ENCODE data around the gene CYP2F1.

CYP2F1 gene, protein sequence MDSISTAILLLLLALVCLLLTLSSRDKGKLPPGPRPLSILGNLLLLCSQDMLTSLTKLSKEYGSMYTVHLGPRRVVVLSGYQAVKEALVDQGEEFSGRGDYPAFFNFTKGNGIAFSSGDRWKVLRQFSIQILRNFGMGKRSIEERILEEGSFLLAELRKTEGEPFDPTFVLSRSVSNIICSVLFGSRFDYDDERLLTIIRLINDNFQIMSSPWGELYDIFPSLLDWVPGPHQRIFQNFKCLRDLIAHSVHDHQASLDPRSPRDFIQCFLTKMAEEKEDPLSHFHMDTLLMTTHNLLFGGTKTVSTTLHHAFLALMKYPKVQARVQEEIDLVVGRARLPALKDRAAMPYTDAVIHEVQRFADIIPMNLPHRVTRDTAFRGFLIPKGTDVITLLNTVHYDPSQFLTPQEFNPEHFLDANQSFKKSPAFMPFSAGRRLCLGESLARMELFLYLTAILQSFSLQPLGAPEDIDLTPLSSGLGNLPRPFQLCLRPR

DNA sequence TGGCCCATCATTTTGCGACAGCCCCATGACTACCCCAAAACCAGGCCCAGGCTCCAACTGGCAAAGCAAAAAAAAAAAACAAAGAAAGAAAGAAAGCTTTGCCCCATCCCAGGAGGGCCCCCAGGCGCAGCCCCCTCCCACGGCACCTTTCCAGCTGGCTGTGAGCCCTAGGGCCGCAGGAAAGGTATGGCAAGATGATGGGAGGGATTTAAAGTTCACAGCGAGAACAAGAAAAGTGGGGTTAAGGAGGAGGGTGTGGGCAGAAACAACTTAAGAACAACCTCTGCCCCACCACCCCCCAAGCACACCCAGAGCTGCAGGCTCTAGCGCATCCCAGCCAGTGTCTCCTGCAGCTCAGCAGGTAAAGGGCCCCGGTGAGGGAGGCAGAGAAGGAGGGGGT is at the start of gene CYP2F1:
Gene CYP2F1, plus strand, starts transcription at position 301 of the 400 bp plus-strand sequence. CDS start 1,757 bp downstream, outside the sequence.
- TF ChIP-seq, protein P1, sequence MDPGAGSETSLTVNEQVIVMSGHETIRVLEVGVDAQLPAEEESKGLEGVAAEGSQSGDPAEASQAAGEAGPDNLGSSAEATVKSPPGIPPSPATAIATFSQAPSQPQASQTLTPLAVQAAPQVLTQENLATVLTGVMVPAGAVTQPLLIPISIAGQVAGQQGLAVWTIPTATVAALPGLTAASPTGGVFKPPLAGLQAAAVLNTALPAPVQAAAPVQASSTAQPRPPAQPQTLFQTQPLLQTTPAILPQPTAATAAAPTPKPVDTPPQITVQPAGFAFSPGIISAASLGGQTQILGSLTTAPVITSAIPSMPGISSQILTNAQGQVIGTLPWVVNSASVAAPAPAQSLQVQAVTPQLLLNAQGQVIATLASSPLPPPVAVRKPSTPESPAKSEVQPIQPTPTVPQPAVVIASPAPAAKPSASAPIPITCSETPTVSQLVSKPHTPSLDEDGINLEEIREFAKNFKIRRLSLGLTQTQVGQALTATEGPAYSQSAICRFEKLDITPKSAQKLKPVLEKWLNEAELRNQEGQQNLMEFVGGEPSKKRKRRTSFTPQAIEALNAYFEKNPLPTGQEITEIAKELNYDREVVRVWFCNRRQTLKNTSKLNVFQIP (CRISPR knock-in tag; IDR thresholded peaks at IDR 0.05; ENCODE audit: borderline replicate concordance, low read depth) = no peak
- TF ChIP-seq ZNF70 (CRISPR knock-in tag; IDR thresholded peaks at IDR 0.05) (no peak), BACH2 (CRISPR knock-in tag; IDR thresholded peaks at IDR 0.05; ENCODE audit: borderline replicate concordance) (no peak), TCF4 (CRISPR knock-in tag; IDR thresholded peaks at IDR 0.05; ENCODE audit: borderline replicate concordance) (no peak), SNAI2 (CRISPR knock-in tag; IDR thresholded peaks at IDR 0.05) (no peak), RARB (CRISPR knock-in tag; IDR thresholded peaks at IDR 0.05) (no peak), ZFP3 (CRISPR knock-in tag; IDR thresholded peaks at IDR 0.05) (no peak), ESRRG (CRISPR knock-in tag; IDR thresholded peaks at IDR 0.05) (no peak), ZNF8 (CRISPR knock-in tag; IDR thresholded peaks at IDR 0.05) (no peak), ZC3H10 (CRISPR knock-in tag; IDR thresholded peaks at IDR 0.05) (no peak), ZNF565 (CRISPR knock-in tag; conservative IDR thresholded peaks at IDR 0.05; ENCODE audit: low read depth) (no peak), ARNTL (CRISPR knock-in tag; IDR thresholded peaks at IDR 0.05; ENCODE audit: borderline replicate concordance, low read depth) (no peak), GLIS3 (CRISPR knock-in tag; IDR thresholded peaks at IDR 0.05) (no peak)
- ATAC-seq = no peak

DNA sequence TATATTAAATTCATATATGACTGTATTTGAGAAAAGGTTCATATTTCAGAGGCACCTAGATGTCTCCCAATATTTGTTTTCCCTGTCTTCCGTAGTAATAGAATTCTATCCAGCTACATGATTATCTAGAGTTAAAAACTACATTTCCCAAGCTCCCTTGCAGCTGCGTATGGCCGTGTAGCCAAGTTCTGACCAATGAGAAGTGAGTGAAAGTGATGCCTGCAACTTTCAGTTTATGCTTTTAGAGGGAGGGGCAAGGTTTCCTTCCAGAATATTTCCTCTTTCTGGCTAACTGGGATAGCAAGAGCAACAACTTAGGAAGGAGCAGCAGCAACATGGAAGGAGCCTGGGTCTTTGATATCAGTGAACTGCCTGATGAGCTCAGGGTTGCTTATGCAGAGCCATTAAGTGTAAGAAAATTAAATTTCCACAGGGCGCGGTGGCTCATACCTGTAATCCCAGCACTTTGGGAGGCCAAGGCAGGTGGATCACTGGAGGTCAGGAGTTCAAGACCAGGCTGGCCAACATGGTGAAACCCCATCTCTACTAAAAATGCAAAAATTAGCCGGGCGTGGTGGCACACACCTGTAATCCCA is 49.2 kb upstream of the CYP2F1 start:
- ATAC-seq = peak; percentile 98
- no peak for TF ChIP-seq OSR1 (CRISPR knock-in tag; IDR thresholded peaks at IDR 0.05)
- TF ChIP-seq, protein P1 (CRISPR knock-in tag; IDR thresholded peaks at IDR 0.05; ENCODE audit: borderline replicate concordance, low read depth) = no peak
- TF ChIP-seq PPARA (CRISPR knock-in tag; IDR thresholded peaks at IDR 0.05; ENCODE audit: borderline replicate concordance) = no peak
- TF ChIP-seq, protein P2, sequence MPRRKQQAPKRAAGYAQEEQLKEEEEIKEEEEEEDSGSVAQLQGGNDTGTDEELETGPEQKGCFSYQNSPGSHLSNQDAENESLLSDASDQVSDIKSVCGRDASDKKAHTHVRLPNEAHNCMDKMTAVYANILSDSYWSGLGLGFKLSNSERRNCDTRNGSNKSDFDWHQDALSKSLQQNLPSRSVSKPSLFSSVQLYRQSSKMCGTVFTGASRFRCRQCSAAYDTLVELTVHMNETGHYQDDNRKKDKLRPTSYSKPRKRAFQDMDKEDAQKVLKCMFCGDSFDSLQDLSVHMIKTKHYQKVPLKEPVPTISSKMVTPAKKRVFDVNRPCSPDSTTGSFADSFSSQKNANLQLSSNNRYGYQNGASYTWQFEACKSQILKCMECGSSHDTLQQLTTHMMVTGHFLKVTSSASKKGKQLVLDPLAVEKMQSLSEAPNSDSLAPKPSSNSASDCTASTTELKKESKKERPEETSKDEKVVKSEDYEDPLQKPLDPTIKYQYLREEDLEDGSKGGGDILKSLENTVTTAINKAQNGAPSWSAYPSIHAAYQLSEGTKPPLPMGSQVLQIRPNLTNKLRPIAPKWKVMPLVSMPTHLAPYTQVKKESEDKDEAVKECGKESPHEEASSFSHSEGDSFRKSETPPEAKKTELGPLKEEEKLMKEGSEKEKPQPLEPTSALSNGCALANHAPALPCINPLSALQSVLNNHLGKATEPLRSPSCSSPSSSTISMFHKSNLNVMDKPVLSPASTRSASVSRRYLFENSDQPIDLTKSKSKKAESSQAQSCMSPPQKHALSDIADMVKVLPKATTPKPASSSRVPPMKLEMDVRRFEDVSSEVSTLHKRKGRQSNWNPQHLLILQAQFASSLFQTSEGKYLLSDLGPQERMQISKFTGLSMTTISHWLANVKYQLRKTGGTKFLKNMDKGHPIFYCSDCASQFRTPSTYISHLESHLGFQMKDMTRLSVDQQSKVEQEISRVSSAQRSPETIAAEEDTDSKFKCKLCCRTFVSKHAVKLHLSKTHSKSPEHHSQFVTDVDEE (CRISPR knock-in tag; IDR thresholded peaks at IDR 0.05) = no peak
- no peak for TF ChIP-seq SNAI2 (CRISPR knock-in tag; IDR thresholded peaks at IDR 0.05)
- TF ChIP-seq RARB (CRISPR knock-in tag; IDR thresholded peaks at IDR 0.05) = no peak
- TF ChIP-seq, protein P3, sequence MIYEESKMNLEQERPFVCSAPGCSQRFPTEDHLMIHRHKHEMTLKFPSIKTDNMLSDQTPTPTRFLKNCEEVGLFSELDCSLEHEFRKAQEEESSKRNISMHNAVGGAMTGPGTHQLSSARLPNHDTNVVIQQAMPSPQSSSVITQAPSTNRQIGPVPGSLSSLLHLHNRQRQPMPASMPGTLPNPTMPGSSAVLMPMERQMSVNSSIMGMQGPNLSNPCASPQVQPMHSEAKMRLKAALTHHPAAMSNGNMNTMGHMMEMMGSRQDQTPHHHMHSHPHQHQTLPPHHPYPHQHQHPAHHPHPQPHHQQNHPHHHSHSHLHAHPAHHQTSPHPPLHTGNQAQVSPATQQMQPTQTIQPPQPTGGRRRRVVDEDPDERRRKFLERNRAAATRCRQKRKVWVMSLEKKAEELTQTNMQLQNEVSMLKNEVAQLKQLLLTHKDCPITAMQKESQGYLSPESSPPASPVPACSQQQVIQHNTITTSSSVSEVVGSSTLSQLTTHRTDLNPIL (CRISPR knock-in tag; IDR thresholded peaks at IDR 0.05; ENCODE audit: low read depth) = no peak

DNA sequence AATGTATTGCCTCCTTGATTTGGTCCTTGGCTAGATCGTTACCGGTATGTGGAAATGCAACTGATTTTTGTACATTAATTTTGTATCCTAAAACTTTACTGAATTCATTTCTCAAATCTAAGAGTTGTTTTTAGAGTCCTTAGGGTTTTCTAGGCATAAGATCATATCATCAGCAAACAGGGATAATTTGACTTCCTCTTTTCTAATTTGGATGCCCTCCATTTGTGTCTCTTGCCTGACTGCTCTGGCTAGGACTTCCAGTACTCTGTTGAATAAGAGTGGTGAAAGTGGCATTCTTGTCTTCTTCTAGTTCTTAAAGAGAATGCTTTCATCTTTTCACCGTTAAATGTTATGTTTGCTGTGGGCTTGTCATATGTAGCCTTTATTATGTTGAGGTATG is 37.9 kb upstream of the CYP2F1 start:
- ATAC-seq = no peak
- TF ChIP-seq ISL1 (CRISPR knock-in tag; IDR thresholded peaks at IDR 0.05) = no peak

DNA sequence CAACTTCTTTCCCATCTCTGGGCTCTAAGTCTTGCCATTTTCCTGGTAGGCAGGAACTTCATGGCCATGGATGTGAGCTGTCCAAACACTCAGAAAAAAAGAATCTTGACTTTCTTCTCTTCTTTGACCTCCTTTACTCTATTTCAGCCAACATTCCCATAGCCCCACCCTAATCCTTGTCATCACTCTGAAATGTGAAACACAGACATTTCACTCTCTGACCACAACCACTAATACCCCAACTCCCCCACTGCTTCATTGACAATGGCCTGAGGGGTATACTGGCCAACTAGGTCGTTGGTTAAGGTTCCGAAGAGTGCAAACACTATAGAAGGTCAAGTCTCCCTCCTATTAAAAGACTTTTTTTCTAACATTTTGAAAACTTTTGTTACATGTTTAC is 30.7 kb upstream of the CYP2F1 start:
- no peak for ATAC-seq
- TF ChIP-seq ZFP30 (CRISPR knock-in tag; IDR thresholded peaks at IDR 0.05) (no peak), ZNF70 (CRISPR knock-in tag; IDR thresholded peaks at IDR 0.05) (no peak), RARB (CRISPR knock-in tag; IDR thresholded peaks at IDR 0.05) (no peak), OSR1 (CRISPR knock-in tag; IDR thresholded peaks at IDR 0.05) (no peak), ISL1 (CRISPR knock-in tag; IDR thresholded peaks at IDR 0.05) (no peak), ARNTL (CRISPR knock-in tag; IDR thresholded peaks at IDR 0.05; ENCODE audit: borderline replicate concordance, low read depth) (no peak), BACH2 (CRISPR knock-in tag; IDR thresholded peaks at IDR 0.05; ENCODE audit: borderline replicate concordance) (no peak), ESRRG (CRISPR knock-in tag; IDR thresholded peaks at IDR 0.05) (no peak), SNAI2 (CRISPR knock-in tag; IDR thresholded peaks at IDR 0.05) (no peak), ZFP3 (CRISPR knock-in tag; IDR thresholded peaks at IDR 0.05) (no peak), TOX (CRISPR knock-in tag; IDR thresholded peaks at IDR 0.05; ENCODE audit: borderline replicate concordance) (no peak)
- TF ChIP-seq, protein P4, sequence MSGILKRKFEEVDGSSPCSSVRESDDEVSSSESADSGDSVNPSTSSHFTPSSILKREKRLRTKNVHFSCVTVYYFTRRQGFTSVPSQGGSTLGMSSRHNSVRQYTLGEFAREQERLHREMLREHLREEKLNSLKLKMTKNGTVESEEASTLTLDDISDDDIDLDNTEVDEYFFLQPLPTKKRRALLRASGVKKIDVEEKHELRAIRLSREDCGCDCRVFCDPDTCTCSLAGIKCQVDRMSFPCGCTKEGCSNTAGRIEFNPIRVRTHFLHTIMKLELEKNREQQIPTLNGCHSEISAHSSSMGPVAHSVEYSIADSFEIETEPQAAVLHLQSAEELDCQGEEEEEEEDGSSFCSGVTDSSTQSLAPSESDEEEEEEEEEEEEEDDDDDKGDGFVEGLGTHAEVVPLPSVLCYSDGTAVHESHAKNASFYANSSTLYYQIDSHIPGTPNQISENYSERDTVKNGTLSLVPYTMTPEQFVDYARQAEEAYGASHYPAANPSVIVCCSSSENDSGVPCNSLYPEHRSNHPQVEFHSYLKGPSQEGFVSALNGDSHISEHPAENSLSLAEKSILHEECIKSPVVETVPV (CRISPR knock-in tag; IDR thresholded peaks at IDR 0.05) = no peak
- TF ChIP-seq, protein P3 (CRISPR knock-in tag; IDR thresholded peaks at IDR 0.05; ENCODE audit: low read depth) = no peak

All from SK-N-SH treated with all-trans-retinoic acid at 6 μM for 48 hours (cell line).